HEK293 (cell line): ENCODE measurements around the gene ZNF652.
A peak's percentile ranks its signal among the peaks of the same experiment; 100 is the strongest.

Experiments used
- GLIS1 ChIP-seq: fragments of 450-650 bp; formaldehyde crosslinking; IDR thresholded peaks from 2 replicates; pipeline ENCODE4 v1.5.1; 2016; ENCODE audit warnings: missing biosample characterization, missing genetic modification characterization
- KLF7 ChIP-seq: fragments of 450-650 bp; formaldehyde crosslinking; IDR thresholded peaks from 2 replicates; pipeline ENCODE4 v1.5.1; 2016; ENCODE audit warnings: missing biosample characterization, missing genetic modification characterization, borderline replicate concordance
- RBAK ChIP-seq: fragments of 450-650 bp; formaldehyde crosslinking; IDR thresholded peaks from 2 replicates; pipeline ENCODE4 v1.5.1; 2016; ENCODE audit warnings: missing biosample characterization, missing genetic modification characterization
- SP2 ChIP-seq: fragments of 450-650 bp; formaldehyde crosslinking; IDR thresholded peaks from 2 replicates; pipeline ENCODE4 v1.5.1; 2016; ENCODE audit warnings: missing biosample characterization, missing genetic modification characterization
- ZBTB48 ChIP-seq: fragments of 450-650 bp; formaldehyde crosslinking; IDR thresholded peaks from 2 replicates; pipeline ENCODE4 v1.5.1; 2016; ENCODE audit warnings: missing biosample characterization, missing genetic modification characterization
- ZNF112 ChIP-seq: fragments of 450-650 bp; formaldehyde crosslinking; IDR thresholded peaks from 2 replicates; pipeline ENCODE4 v1.5.0; 2017; ENCODE audit warnings: missing biosample characterization, missing genetic modification characterization
- ZNF121 ChIP-seq: fragments of 450-650 bp; formaldehyde crosslinking; IDR thresholded peaks from 2 replicates; pipeline ENCODE4 v1.5.1; 2016; ENCODE audit warnings: missing biosample characterization, missing genetic modification characterization
- ZNF292 ChIP-seq: fragments of 450-650 bp; formaldehyde crosslinking; IDR thresholded peaks from 2 replicates; pipeline ENCODE4 v1.5.1; 2016; ENCODE audit warnings: low read depth, missing biosample characterization, missing genetic modification characterization, borderline replicate concordance
- ZNF324 ChIP-seq: fragments of 450-650 bp; formaldehyde crosslinking; IDR thresholded peaks from 2 replicates; pipeline ENCODE4 v1.5.1; 2016; ENCODE audit warnings: missing biosample characterization, missing genetic modification characterization
- ZNF354C ChIP-seq: fragments of 450-650 bp; formaldehyde crosslinking; IDR thresholded peaks from 2 replicates; pipeline ENCODE4 v1.5.1; 2016; ENCODE audit warnings: missing biosample characterization, missing genetic modification characterization, low read depth, borderline replicate concordance
- ZNF423 ChIP-seq: fragments of 450-650 bp; formaldehyde crosslinking; IDR thresholded peaks from 2 replicates; pipeline ENCODE4 v1.5.1; 2016; ENCODE audit warnings: missing biosample characterization, missing genetic modification characterization
- ZNF670 ChIP-seq: fragments of 450-650 bp; formaldehyde crosslinking; IDR thresholded peaks from 2 replicates; pipeline ENCODE4 v1.5.1; 2016; ENCODE audit warnings: missing biosample characterization, missing genetic modification characterization, low read depth
- ZNF76 ChIP-seq: fragments of 450-650 bp; formaldehyde crosslinking; IDR thresholded peaks from 2 replicates; pipeline ENCODE4; 2016; ENCODE audit warnings: low read depth, missing biosample characterization, missing genetic modification characterization, borderline replicate concordance
- ZSCAN30 ChIP-seq: fragments of 450-650 bp; IDR thresholded peaks from 2 replicates; pipeline ENCODE4 v1.5.1; 2018; ENCODE audit warnings: missing biosample characterization, mild to moderate bottlenecking, missing genetic modification characterization, moderate library complexity
- ZXDB ChIP-seq: fragments of 450-650 bp; formaldehyde crosslinking; IDR thresholded peaks from 2 replicates; pipeline ENCODE4 v1.5.1; 2016; ENCODE audit warnings: missing biosample characterization, missing genetic modification characterization
- TF ChIP-seq, protein P1 (sequence below): fragments of 450-650 bp; formaldehyde crosslinking; IDR thresholded peaks from 2 replicates; pipeline ENCODE4 v1.5.1; 2016; ENCODE audit warnings: missing biosample characterization, missing genetic modification characterization
- TF ChIP-seq, protein P2 (sequence below): fragments of 450-650 bp; formaldehyde crosslinking; IDR thresholded peaks from 2 replicates; pipeline ENCODE4 v1.5.1; 2016; ENCODE audit warnings: missing biosample characterization, missing genetic modification characterization
- TF ChIP-seq, protein P3 (sequence below): fragments of 450-650 bp; formaldehyde crosslinking; IDR thresholded peaks from 2 replicates; pipeline ENCODE4 v1.5.1; 2017; ENCODE audit warnings: missing biosample characterization, missing genetic modification characterization
- TF ChIP-seq, protein P4 (sequence below): fragments of 450-650 bp; formaldehyde crosslinking; IDR thresholded peaks from 2 replicates; pipeline ENCODE4 v1.5.1; 2016; ENCODE audit warnings: missing biosample characterization, missing genetic modification characterization
- TF ChIP-seq, protein P5 (sequence below): fragments of 450-650 bp; formaldehyde crosslinking; IDR thresholded peaks from 2 replicates; pipeline ENCODE4 v1.5.1; 2017; ENCODE audit warnings: missing biosample characterization, missing genetic modification characterization
- TF ChIP-seq, protein P6 (sequence below): fragments of 450-650 bp; formaldehyde crosslinking; IDR thresholded peaks from 2 replicates; pipeline ENCODE4 v1.5.1; 2017; ENCODE audit warnings: missing biosample characterization, missing genetic modification characterization
- TF ChIP-seq, protein P7 (sequence below): fragments of 450-650 bp; formaldehyde crosslinking; conservative IDR thresholded peaks from 2 replicates; pipeline ENCODE4 v1.5.1; 2016; ENCODE audit warnings: low read depth, missing biosample characterization, missing genetic modification characterization

Gene ZNF652

DNA sequence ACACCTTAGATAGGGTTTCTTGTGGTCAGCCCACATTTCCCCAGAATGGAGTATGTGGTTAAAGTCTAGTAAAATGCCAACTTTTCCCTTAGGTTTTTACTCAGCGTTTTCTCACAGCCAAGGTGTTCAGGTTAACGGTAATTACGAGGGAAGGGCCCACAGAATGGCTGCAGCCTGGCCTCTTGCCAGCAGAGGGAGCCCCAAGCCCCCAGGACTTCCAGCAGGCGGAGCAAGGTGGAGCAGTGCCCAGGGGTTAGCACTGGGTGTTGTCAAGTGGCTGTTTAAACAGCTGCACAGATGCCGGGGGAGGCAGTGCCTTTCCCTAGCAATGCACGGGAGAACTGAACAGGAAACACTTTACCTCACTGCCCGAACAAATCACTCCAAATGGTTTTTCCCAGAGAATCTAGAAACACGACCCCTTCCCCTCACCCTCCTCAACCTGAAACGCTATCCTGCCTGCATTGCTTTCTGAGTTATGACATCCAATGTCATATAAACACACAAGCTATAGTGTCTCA lies 46.0 kb upstream of the ZNF652 start (continued):
- TF ChIP-seq, protein P1, sequence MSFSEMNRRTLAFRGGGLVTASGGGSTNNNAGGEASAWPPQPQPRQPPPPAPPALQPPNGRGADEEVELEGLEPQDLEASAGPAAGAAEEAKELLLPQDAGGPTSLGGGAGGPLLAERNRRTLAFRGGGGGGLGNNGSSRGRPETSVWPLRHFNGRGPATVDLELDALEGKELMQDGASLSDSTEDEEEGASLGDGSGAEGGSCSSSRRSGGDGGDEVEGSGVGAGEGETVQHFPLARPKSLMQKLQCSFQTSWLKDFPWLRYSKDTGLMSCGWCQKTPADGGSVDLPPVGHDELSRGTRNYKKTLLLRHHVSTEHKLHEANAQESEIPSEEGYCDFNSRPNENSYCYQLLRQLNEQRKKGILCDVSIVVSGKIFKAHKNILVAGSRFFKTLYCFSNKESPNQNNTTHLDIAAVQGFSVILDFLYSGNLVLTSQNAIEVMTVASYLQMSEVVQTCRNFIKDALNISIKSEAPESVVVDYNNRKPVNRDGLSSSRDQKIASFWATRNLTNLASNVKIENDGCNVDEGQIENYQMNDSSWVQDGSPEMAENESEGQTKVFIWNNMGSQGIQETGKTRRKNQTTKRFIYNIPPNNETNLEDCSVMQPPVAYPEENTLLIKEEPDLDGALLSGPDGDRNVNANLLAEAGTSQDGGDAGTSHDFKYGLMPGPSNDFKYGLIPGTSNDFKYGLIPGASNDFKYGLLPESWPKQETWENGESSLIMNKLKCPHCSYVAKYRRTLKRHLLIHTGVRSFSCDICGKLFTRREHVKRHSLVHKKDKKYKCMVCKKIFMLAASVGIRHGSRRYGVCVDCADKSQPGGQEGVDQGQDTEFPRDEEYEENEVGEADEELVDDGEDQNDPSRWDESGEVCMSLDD (tag by site-specific recombination) = no peak
- TF ChIP-seq, protein P2, sequence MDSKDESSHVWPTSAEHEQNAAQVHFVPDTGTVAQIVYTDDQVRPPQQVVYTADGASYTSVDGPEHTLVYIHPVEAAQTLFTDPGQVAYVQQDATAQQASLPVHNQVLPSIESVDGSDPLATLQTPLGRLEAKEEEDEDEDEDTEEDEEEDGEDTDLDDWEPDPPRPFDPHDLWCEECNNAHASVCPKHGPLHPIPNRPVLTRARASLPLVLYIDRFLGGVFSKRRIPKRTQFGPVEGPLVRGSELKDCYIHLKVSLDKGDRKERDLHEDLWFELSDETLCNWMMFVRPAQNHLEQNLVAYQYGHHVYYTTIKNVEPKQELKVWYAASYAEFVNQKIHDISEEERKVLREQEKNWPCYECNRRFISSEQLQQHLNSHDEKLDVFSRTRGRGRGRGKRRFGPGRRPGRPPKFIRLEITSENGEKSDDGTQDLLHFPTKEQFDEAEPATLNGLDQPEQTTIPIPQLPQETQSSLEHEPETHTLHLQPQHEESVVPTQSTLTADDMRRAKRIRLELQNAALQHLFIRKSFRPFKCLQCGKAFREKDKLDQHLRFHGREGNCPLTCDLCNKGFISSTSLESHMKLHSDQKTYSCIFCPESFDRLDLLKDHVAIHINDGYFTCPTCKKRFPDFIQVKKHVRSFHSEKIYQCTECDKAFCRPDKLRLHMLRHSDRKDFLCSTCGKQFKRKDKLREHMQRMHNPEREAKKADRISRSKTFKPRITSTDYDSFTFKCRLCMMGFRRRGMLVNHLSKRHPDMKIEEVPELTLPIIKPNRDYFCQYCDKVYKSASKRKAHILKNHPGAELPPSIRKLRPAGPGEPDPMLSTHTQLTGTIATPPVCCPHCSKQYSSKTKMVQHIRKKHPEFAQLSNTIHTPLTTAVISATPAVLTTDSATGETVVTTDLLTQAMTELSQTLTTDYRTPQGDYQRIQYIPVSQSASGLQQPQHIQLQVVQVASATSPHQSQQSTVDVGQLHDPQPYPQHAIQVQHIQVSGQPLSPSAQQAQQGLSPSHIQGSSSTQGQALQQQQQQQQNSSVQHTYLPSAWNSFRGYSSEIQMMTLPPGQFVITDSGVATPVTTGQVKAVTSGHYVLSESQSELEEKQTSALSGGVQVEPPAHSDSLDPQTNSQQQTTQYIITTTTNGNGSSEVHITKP (tag by site-specific recombination) = peak; percentile 98
- TF ChIP-seq ZBTB48 (tag by site-specific recombination) = peak; percentile 79; the same call in 1 of the 2 replicates
- no peak for TF ChIP-seq ZNF292
- TF ChIP-seq ZXDB (tag by site-specific recombination) = 0 out of 2 replicates have a peak, but pooled peaks have one; percentile 14
- TF ChIP-seq ZNF423 (tag by site-specific recombination) = no peak
- no peak for TF ChIP-seq ZNF112 (tag by site-specific recombination)
- TF ChIP-seq, protein P3, sequence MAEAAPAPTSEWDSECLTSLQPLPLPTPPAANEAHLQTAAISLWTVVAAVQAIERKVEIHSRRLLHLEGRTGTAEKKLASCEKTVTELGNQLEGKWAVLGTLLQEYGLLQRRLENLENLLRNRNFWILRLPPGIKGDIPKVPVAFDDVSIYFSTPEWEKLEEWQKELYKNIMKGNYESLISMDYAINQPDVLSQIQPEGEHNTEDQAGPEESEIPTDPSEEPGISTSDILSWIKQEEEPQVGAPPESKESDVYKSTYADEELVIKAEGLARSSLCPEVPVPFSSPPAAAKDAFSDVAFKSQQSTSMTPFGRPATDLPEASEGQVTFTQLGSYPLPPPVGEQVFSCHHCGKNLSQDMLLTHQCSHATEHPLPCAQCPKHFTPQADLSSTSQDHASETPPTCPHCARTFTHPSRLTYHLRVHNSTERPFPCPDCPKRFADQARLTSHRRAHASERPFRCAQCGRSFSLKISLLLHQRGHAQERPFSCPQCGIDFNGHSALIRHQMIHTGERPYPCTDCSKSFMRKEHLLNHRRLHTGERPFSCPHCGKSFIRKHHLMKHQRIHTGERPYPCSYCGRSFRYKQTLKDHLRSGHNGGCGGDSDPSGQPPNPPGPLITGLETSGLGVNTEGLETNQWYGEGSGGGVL (tag by site-specific recombination) = no peak
- TF ChIP-seq, protein P4, sequence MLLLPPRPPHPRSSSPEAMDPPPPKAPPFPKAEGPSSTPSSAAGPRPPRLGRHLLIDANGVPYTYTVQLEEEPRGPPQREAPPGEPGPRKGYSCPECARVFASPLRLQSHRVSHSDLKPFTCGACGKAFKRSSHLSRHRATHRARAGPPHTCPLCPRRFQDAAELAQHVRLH (tag by site-specific recombination) = no peak
- no peak for TF ChIP-seq ZNF354C (tag by site-specific recombination)
- TF ChIP-seq RBAK (tag by site-specific recombination) = no peak
- TF ChIP-seq ZNF121 (tag by site-specific recombination) = no peak
- TF ChIP-seq, protein P5, sequence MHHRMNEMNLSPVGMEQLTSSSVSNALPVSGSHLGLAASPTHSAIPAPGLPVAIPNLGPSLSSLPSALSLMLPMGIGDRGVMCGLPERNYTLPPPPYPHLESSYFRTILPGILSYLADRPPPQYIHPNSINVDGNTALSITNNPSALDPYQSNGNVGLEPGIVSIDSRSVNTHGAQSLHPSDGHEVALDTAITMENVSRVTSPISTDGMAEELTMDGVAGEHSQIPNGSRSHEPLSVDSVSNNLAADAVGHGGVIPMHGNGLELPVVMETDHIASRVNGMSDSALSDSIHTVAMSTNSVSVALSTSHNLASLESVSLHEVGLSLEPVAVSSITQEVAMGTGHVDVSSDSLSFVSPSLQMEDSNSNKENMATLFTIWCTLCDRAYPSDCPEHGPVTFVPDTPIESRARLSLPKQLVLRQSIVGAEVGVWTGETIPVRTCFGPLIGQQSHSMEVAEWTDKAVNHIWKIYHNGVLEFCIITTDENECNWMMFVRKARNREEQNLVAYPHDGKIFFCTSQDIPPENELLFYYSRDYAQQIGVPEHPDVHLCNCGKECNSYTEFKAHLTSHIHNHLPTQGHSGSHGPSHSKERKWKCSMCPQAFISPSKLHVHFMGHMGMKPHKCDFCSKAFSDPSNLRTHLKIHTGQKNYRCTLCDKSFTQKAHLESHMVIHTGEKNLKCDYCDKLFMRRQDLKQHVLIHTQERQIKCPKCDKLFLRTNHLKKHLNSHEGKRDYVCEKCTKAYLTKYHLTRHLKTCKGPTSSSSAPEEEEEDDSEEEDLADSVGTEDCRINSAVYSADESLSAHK (tag by site-specific recombination) = no peak
- TF ChIP-seq SP2 (tag by site-specific recombination) = no peak
- no peak for TF ChIP-seq KLF7 (tag by site-specific recombination)
- TF ChIP-seq, protein P6, sequence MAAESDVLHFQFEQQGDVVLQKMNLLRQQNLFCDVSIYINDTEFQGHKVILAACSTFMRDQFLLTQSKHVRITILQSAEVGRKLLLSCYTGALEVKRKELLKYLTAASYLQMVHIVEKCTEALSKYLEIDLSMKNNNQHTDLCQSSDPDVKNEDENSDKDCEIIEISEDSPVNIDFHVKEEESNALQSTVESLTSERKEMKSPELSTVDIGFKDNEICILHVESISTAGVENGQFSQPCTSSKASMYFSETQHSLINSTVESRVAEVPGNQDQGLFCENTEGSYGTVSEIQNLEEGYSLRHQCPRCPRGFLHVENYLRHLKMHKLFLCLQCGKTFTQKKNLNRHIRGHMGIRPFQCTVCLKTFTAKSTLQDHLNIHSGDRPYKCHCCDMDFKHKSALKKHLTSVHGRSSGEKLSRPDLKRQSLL (tag by site-specific recombination) = no peak
- TF ChIP-seq, protein P7, sequence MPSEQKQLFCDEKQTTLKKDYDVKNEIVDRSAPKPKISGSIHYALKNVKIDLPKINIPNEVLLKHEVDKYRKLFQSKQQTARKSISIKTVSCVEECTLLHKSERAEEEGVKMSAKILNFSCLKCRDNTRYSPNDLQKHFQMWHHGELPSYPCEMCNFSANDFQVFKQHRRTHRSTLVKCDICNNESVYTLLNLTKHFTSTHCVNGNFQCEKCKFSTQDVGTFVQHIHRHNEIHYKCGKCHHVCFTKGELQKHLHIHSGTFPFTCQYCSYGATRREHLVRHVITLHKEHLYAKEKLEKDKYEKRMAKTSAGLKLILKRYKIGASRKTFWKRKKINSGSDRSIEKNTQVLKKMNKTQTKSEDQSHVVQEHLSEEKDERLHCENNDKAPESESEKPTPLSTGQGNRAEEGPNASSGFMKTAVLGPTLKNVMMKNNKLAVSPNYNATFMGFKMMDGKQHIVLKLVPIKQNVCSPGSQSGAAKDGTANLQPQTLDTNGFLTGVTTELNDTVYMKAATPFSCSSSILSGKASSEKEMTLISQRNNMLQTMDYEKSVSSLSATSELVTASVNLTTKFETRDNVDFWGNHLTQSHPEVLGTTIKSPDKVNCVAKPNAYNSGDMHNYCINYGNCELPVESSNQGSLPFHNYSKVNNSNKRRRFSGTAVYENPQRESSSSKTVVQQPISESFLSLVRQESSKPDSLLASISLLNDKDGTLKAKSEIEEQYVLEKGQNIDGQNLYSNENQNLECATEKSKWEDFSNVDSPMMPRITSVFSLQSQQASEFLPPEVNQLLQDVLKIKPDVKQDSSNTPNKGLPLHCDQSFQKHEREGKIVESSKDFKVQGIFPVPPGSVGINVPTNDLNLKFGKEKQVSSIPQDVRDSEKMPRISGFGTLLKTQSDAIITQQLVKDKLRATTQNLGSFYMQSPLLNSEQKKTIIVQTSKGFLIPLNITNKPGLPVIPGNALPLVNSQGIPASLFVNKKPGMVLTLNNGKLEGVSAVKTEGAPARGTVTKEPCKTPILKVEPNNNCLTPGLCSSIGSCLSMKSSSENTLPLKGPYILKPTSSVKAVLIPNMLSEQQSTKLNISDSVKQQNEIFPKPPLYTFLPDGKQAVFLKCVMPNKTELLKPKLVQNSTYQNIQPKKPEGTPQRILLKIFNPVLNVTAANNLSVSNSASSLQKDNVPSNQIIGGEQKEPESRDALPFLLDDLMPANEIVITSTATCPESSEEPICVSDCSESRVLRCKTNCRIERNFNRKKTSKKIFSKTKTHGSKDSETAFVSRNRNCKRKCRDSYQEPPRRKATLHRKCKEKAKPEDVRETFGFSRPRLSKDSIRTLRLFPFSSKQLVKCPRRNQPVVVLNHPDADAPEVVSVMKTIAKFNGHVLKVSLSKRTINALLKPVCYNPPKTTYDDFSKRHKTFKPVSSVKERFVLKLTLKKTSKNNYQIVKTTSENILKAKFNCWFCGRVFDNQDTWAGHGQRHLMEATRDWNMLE (tag by site-specific recombination) = no peak
- TF ChIP-seq GLIS1 (tag by site-specific recombination) = no peak; the same call in 1 of the 2 replicates
- no peak for TF ChIP-seq ZNF670 (tag by site-specific recombination)
- 0 out of 2 replicates have a peak, but pooled peaks have one; percentile 23 for TF ChIP-seq ZNF324 (tag by site-specific recombination)
- no peak for TF ChIP-seq ZNF76 (tag by site-specific recombination)
- TF ChIP-seq ZSCAN30 (tag by site-specific recombination) = peak; percentile 57; the same call in 1 of the 2 replicates
